C1 segment of cervical spinal cord (tissue), 14 donors: ENCODE measurements around the gene CEP76.
"Not testable (repeated sequence)": the region's sequence is repeated elsewhere in the genome, so short reads cannot be mapped to it uniquely, and the experiment has no call there.

Source experiments
- DNase-seq, 14 donors: peaks; one replicate each; lab custom pipeline; 2025; lab: John Stamatoyannopoulos, UW

Gene CEP76

GRCh38 chr18:12645751-12646203, 56.7 kb downstream of the CEP76 start:
- peak in 6 of 14 donors; percentile 8 to 82 (median 14) for DNase-seq

GRCh38 chr18:12645254-12645653, 57.3 kb downstream of the CEP76 start:
- no peak for DNase-seq

GRCh38 chr18:12643756-12644155, 58.8 kb downstream of the CEP76 start:
- not testable (repeated sequence) for DNase-seq

- no peak for DNase-seq
Observed at GRCh38 chr18:12640881-12641200, 61.7 kb downstream of the CEP76 start.

DNA sequence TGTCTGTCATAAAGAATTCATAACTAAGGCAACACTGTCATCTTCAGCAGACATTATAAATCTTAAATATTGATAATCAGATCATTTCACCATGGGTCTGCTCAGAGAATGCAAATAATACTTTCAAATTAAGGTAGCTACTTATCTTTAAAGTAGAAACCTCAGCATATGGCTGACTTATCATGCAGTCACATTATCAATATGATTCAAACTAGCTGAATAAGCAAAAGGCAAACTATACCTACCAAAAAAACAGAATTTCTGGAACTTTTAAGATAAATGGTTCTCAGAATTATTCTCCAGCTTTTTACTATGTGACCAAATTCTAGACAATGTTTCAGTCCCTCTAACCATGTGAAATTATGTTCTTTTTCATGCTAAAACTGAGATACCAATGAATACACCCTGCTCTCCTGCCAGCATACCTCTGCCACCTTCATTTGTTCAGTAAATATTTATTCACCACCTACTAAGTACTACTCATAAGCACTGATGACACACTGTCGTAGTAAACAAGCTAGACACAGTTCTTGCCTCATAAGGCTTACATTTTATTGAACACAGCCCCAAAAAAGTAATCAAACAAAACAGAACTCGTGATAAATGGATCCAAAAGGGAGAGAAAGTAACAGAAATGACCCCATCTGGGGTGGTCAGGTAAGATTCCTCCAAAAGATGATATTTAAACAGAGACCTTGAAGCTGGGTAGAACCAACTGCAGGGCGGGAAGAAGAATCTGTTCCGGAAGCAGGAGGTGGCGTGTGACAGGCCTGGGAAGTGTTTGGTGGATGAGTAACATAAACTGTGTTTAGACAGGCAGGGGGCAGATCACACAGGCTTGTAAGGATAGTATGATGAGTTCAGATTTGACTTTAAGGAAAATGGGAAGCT, 62.3 kb downstream of the CEP76 start:
- no peak for DNase-seq

- DNase-seq = no peak
Observed at GRCh38 chr18:12638644-12639124, 63.8 kb downstream of the CEP76 start.

GRCh38 chr18:12637901-12638643, 64.5 kb downstream of the CEP76 start:
- no peak for DNase-seq

DNA sequence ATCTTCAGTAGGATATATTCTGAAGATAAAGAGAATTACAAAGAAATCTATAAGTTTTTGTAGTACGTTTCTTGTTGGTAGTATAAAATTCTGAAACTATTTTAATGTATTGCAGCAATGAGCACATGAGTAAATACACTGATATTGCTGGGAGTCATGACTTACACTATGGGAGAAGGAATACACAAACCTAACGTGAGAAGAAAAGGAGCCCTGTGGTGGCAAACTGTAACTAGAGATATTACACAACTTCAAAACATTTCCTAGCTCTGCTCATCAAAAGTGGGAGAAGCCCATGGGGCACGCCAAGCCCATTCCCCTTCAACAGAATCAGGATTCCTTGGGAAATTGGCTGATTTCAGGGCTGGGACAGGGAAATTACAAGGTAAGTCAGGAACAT, 65.1 kb downstream of the CEP76 start:
- no peak for DNase-seq

DNA sequence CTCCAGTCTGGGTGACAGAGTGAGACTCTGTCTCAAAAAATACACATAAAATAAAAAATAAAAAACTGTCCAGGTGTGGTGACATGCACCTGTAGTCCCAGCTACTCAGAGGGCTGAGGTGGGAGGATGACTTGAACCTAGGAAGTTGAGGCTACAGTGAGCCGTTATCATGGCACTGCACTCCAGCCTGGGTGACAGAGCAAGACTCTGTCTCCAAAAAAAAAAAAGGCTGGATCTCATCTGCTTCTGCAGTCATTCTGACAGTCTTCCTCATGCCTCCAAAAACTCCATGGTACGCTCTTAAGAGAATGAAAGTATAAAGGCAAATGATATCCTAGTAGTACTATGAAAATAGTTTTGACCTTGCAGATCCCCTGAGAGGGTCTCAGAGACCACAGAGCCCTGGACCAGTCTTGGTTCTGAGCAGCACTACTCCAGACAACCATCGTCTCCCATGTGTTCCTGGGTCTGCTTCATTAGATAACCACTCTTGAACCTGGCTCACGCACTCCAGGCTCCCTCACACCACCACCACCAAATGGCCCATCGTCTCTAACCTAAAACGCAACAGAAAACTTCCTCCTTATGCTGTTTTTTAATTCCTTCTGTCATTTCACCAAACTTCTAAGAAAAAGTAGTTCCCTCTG, 70.6 kb downstream of the CEP76 start:
- no peak for DNase-seq

DNA sequence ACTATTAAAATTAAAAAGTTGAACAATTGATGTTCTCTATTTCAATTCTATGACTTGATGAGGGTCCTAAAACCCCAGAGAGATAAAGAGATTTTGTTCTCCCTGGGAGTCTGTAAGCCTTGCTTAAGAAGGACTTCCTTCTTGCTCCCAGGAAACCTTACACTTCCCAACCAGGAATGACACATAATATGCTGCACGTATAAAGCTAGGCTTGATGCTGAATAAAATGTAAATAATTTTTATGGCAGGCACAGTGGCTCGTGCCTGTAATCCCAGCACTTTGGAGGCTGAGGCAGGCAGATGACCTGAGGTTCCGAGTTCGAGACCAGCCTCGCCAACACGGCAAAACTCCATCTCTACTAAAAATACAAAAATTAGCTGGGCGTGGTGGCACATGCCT, 72.4 kb downstream of the CEP76 start:
- no peak for DNase-seq

DNA sequence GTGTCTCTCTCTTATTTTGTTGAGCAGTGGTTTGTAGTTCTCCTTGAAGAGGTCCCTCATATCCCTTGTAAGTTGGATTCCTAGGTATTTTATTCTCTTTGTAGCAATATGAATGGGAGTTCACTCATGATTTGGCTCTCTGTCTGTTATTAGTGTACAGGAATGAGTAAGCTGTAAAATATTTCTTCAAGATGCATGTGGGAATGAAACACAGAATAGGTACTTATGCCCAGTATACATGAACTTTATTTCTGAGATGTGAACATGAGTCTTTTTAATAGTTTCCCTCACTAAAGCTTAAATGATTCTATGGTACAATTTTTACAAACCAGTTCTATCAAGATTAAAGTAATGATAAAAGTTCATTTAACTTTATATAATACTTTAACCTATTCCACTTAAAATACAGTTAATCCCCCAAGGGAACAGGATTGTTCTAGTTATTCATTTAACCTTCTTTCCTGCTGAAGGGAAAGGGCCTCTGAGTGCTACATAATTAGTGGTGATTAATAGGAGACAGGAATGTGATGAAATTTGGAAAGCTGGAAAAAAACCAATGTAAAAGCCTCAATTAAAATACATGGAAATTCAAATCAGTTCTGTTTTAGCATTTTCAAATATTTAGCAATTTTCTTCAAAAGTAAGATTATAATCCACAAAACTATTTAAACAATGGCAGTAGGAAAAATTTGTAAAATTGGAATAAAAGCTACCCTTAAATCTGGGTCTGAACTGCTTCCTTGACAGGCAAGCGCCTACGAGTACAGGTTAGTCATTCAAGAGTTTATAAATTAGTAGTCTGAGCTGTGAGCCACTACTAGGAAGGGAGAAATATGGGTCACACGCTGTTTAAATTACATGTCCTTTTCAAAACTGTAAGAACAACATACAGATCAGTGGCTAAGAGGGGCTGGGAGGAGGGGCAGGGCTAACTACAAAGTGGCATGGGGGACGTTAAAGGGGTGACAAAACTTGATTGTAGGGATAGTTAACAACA, 73.5 kb downstream of the CEP76 start:
- no peak for DNase-seq

GRCh38 chr18:12627199-12627598, 75.3 kb downstream of the CEP76 start:
- not testable (repeated sequence) for DNase-seq

DNA sequence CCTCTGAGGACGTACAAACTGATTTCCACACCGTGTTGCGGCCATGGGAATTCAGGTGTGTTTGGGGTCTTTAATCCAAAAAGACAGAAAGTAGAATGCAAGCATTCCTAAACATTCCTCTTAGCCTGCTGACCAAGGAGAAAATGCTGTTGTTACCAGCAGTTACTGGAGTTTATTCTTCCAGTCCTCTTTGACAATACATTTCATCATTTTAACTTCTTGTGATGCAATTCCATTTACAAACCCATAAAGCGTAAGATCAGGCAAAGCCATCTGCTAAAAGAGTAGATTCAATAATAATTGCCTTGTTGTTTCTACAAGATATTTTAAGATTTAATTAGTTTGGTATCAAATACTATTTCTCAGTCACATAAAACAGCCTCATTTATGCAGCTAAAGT, 77.3 kb downstream of the CEP76 start:
- DNase-seq = no peak
